GM12891 (cell line): ENCODE results near the gene MEX3A.

Experiments
- POLR2A ChIP-seq: IDR thresholded peaks from 2 replicates; pipeline ENCODE4 v1.6.1; 2011; ENCODE audit warnings: low read depth, low read length, control low read depth
- POLR2AphosphoS5 ChIP-seq: IDR thresholded peaks from 2 replicates; pipeline ENCODE4 v1.6.1; 2011; ENCODE audit warnings: low read depth, low read length, control low read depth
- SPI1 ChIP-seq: IDR thresholded peaks from 2 replicates; pipeline ENCODE4 v1.6.1; 2011; ENCODE audit warnings: low read depth, low read length, control low read depth

DNA sequence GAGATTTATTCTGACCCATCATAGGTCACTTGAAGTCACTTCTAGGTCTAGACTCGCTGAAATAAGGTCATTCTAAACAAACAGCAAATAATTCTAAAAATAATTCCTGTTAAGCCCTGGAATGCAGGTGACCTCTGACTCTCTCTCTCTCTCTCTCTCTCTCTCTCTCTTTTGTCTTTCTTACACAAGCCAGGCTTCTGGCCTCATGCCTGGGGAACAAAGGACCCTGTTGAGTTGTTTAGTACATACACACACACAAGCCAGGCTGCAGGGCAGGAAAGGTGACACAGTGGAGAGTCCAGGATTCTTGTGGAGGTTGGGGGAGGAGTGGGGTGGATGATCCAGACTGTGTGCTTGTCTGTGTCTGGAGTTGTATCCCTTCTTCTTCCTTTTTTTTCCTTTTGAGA is 4.0 kb upstream of the MEX3A start:
- TF ChIP-seq POLR2AphosphoS5 (no peak), POLR2A (no peak), SPI1 (no peak)
